HL-60/S4 treated with retinoic acid at 250 ng/mL for 4 days and 3 days (cell line): Measurements from ENCODE around the gene KLRB1.
"Not testable (repeated sequence)": the region's sequence is repeated elsewhere in the genome, so short reads cannot be mapped to it uniquely, and the experiment has no call there.

Experiments
- in situ Hi-C: fragments of 300-500 bp; cut with MboI; formaldehyde crosslinking; loops from 2 replicates; pipeline ENCODE4 v1.7.0; 2022; ENCODE audit warnings: low sequenced_read_pairs

Gene KLRB1

GRCh38 chr12:9625019-9625418, 17.3 kb upstream of the KLRB1 start:
- in situ Hi-C loops, result no loop called here

DNA sequence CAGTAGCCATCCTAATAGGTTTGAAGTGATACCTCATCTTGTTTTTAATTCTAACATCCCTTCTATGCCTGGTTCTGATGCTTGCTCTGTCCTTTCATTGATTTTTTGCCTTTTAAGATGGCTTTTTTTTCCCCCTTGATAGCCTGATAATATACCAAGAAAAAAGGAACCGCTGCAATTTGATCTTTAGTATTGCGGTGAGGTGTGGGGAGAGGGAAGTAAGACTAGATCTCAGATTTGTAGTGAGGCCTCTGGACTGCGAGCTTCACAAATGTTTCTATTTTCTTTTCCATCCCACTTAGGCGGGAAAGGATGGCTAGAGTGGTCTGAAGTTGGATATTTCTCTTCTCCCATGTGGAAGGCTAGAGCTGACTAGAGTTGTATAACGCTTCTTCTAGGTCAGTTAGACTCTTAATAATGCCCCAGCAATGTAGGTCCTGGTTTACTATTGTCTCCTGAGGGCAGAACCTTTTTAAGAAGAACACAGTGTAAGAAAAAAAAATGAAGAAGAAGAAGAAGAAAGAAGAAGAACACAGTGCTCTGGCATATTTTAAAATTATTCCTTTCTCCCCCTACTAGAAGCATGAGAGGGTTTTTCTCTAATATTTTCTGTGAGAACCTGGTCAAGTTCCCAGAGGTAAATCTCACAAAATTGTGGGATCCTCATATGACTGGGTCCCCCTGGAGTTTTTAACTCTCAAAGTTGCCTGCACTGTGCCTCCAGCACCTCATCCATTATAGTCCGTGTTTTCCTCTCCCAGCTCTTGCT, 11.9 kb upstream of the KLRB1 start:
- in situ Hi-C loops, result no loop called here

GRCh38 chr12:9618906-9619305, 11.2 kb upstream of the KLRB1 start:
- in situ Hi-C loops, result not testable (repeated sequence)

DNA sequence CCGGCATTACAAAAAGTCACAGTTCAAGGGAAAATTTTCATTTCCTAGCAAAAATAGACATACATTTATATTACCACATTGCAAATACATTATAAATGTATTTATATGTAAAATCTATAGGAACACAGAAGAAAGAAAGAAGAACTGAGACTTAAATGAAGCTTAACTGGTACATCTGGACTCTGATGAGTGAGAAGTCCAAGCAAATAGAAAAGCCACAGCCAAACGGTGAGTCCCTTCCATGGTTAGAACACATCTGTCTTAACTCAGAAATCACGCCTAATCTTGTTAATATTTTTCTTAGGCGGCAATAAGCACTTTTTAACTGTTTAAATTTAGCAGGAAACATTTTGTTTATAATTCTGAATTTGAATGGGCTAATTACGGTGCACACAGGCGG, 9.4 kb upstream of the KLRB1 start:
- in situ Hi-C loops, result no loop called here

- in situ Hi-C loops, result no loop called here
Measured at GRCh38 chr12:9615420-9616136, 7.9 kb upstream of the KLRB1 start.

- in situ Hi-C loops, result not testable (repeated sequence)
Measured at GRCh38 chr12:9610606-9611005, 2.9 kb upstream of the KLRB1 start.

- in situ Hi-C loops, result no loop called here
Measured at GRCh38 chr12:9606736-9607372, 862 bp downstream of the KLRB1 start.

DNA sequence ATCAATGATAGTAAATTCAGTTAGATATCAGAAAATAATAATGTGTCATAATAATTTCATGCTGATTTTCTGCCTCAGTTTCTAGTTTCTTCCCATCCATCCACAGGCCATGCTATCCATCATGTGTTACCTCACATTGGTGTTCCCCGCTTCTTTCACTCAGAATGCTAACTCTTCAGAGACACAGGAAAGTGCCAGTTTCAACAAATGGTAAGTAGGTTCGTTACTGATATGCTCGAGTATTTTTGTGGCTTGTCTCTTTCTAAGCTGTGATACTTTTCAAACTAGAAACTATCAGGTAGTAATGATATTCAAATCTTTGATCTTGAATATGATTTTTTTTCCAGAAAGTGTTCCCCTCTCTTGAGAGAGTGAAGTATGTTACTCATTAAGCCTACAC, 1.5 kb downstream of the KLRB1 start:
- in situ Hi-C loops, result no loop called here

DNA sequence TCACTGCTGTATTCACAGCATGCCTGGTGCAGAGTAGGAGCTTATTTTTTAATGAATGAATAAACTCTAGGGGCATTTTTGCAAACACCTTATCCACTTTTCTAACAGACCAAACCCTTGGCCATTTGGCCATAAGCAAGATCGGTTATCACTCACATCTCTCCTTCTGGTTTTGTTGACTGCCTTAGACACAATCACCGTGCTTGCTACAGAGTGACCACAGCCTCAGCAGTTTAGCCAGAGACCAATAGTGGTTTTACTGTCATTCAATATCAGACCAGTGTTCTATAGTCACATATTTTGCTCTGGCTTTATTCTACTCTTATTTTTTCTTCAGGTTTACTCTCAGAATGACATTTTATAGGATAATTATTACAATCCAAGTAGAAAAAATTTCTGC, 2.2 kb downstream of the KLRB1 start:
- in situ Hi-C loops, result no loop called here

GRCh38 chr12:9604287-9604686, 3.4 kb downstream of the KLRB1 start:
- in situ Hi-C loops, result no loop called here

GRCh38 chr12:9600426-9600825, 7.3 kb downstream of the KLRB1 start:
- in situ Hi-C loops, result not testable (repeated sequence)

- in situ Hi-C loops, result no loop called here
Measured at GRCh38 chr12:9598363-9598762, 9.4 kb downstream of the KLRB1 start.

GRCh38 chr12:9597365-9597764, 10.4 kb downstream of the KLRB1 start:
- in situ Hi-C loops, result no loop called here

- in situ Hi-C loops, result no loop called here
Measured at GRCh38 chr12:9590441-9590840, 17.3 kb downstream of the KLRB1 start.

GRCh38 chr12:9588749-9589148, 19.0 kb downstream of the KLRB1 start:
- in situ Hi-C loops, result no loop called here

- in situ Hi-C loops, result no loop called here
Measured at GRCh38 chr12:9587987-9588600, 19.6 kb downstream of the KLRB1 start.

GRCh38 chr12:9577729-9578128, 30.0 kb downstream of the KLRB1 start:
- in situ Hi-C loops, result not testable (repeated sequence)

DNA sequence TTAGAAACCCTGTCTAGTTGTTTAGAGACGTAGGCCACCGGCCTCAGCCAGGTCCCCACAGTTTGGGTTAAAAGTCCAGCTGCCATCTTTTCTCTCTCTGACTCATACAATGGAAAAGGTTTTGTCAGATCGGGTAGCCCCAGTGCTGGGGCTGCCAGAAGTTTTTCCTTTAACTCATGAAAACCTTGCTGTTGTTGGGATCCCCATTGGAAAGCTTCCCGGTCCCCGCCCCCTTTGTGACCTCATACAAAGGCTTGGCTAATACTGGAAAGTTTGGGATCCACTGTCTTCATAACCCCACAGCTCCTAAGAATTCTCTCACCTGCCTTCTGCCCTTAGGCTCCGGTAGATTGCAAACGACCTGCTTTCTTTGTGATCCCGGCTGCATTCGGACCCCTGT, 40.6 kb downstream of the KLRB1 start:
- in situ Hi-C loops, result not testable (repeated sequence)

GRCh38 chr12:9566113-9566512, 41.6 kb downstream of the KLRB1 start:
- in situ Hi-C loops, result not testable (repeated sequence)

GRCh38 chr12:9564418-9564817, 43.3 kb downstream of the KLRB1 start:
- in situ Hi-C loops, result not testable (repeated sequence)

- in situ Hi-C loops, result not testable (repeated sequence)
Measured at GRCh38 chr12:9562841-9563453, 44.8 kb downstream of the KLRB1 start.
